Measurements from ENCODE around the gene IGFBP7.

Gene IGFBP7

DNA sequence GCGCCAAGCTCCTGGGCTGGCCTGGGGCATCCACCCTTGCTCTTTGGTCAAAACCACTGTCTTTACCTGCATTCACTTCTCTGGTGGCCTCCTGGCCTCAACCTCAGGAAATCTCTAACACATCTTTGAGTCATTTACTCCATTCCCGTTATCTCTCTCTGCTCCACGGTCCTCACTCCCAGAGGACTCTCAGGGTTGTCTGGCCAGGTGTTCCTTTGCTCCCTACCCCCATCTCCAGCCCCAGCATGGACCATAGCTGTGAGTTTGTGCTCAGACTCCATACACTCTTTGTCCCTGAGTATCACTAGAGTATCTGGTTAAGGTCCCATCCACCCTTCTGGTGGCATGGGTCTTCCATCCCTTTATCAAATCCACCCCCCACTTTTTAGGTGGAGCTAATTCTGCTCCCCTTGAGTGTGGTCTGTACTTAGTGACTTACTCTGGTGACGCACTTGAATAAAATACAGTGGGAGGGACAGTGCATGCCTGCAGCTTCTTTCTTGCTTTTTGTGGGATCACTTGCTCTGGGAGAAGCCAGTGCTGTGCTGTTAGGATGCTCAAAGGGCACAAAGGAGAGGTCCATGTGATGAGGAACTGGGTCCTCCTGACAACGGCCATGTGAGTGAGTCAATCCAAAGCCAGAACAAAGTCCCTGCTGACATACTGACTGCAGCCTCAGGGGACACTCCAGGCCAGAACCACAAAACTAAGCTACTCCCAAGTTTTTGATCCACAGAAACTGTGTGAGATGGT lies 44.3 kb downstream of the IGFBP7 start:
- H3K36me3 ChIP-seq (ENCODE audit: control insufficient read depth, low read length): no peaks in the 10 kb centered on the region
- H3K27me3 ChIP-seq (ENCODE audit: control insufficient read depth, low read length): peaks cover 18% of the 10 kb centered on the region
- no peak overlapping the region for H3K27ac ChIP-seq (ENCODE audit: low read depth, low read length)
- H3K4me2 ChIP-seq (ENCODE audit: low read length): no peak overlapping the region
- H4K20me1 ChIP-seq (ENCODE audit: control insufficient read depth, insufficient read depth, low read depth, low read length): no peaks in the 10 kb centered on the region
- no peak for TF ChIP-seq CTCF (IDR thresholded peaks at IDR 0.05; ENCODE audit: low read depth, low read length, poor library complexity, severe bottlenecking)
- TF ChIP-seq EZH2phosphoT487 (IDR thresholded peaks at IDR 0.05; ENCODE audit: borderline replicate concordance, low read length): no peak
- no peaks in the 10 kb centered on the region for H3K79me2 ChIP-seq (ENCODE audit: control insufficient read depth, low read length)
- no peaks in the 10 kb centered on the region for H3F3A ChIP-seq (ENCODE audit: control insufficient read depth, insufficient read depth)
- H3K9me3 ChIP-seq (ENCODE audit: control insufficient read depth, insufficient read depth, low read length): no peaks in the 10 kb centered on the region
- H3K4me1 ChIP-seq (ENCODE audit: control insufficient read depth, low read length): no peaks in the 10 kb centered on the region
- H3K9me2 ChIP-seq (replicated peaks; ENCODE audit: control insufficient read depth, low read length): no peaks in the 10 kb centered on the region
- no peak overlapping the region for H3K4me3 ChIP-seq (ENCODE audit: low read length)

DNA sequence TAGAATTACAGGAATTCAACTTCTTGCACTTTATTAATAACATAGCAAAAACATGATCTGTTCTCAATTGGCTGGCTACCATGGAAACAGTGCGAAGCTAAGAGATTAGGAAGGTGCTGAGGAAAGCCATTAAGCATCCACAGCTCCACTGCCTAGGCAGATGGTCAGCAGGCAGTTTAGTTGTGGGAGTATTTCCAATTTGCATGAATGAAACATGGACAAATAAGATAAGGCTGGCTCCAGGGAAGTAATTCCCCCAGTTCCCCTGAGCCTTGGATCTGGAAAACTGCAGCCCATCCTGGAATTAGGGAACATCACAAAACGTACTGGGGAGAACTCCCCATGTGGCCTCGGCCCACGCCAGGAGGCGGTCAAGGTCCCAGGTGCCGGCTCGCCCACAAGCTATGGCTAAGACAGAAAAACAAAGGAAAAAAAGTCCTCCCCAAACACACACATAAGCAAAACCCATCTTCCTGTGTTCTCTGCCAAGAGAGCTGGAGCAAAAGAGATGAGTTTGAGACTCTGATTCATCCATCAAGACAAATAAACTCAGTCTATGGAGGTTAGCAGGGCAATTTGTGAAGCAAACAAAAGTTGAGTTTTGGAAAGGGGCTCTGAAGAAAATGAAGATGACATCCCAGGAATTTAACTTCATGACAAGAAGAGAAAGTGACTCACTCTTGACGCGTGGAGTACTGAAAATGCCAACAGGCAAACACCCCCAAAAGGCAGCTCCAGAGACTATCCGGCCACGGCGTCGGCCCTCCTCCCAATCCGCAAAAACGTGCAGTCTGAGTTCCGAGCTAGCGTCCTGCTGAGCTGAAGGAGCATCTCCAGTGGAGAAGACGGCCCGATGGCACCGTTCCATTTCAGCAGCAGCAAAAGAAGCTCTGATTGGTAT lies 45.1 kb downstream of the IGFBP7 start:
- no peaks in the 10 kb centered on the region for H3F3A ChIP-seq (ENCODE audit: control insufficient read depth, insufficient read depth)
- no peak overlapping the region for H3K27ac ChIP-seq (ENCODE audit: low read depth, low read length)
- H3K4me2 ChIP-seq (ENCODE audit: low read length): no peak overlapping the region
- no peaks in the 10 kb centered on the region for H4K20me1 ChIP-seq (ENCODE audit: control insufficient read depth, insufficient read depth, low read depth, low read length)
- H3K4me1 ChIP-seq (ENCODE audit: control insufficient read depth, low read length): no peaks in the 10 kb centered on the region
- no peaks in the 10 kb centered on the region for H3K36me3 ChIP-seq (ENCODE audit: control insufficient read depth, low read length)
- H3K79me2 ChIP-seq (ENCODE audit: control insufficient read depth, low read length): no peaks in the 10 kb centered on the region
- TF ChIP-seq CTCF (IDR thresholded peaks at IDR 0.05; ENCODE audit: low read depth, low read length, poor library complexity, severe bottlenecking): no peak
- TF ChIP-seq EZH2phosphoT487 (IDR thresholded peaks at IDR 0.05; ENCODE audit: borderline replicate concordance, low read length): no peak
- no peaks in the 10 kb centered on the region for H3K9me3 ChIP-seq (ENCODE audit: control insufficient read depth, insufficient read depth, low read length)
- no peak overlapping the region for H3K4me3 ChIP-seq (ENCODE audit: low read length)
- no peaks in the 10 kb centered on the region for H3K9me2 ChIP-seq (replicated peaks; ENCODE audit: control insufficient read depth, low read length)
- peaks cover 13% of the 10 kb centered on the region for H3K27me3 ChIP-seq (ENCODE audit: control insufficient read depth, low read length)

DNA sequence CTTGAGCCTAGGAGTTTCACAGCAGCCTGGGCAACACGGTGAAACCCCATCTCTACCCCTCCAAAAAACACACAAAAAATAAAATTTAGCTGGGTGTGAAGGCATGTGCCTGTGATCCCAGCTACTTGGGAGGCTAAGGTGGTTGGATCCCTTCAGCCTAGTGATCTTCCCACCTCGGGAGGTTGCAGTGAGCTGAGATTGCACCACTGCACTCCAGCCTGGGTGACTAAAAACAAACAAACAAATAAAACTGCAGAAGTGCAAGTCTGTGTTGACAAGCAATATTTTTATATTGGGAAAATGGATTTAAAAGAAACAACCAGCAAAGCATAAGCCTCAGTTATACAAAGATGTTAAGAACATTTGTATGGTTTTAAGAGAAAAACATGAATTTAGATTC lies 46.1 kb downstream of the IGFBP7 start:
- no peak overlapping the region for H3K4me2 ChIP-seq (ENCODE audit: low read length)
- no peak overlapping the region for H3K27ac ChIP-seq (ENCODE audit: low read depth, low read length)
- no peaks in the 10 kb centered on the region for H3K36me3 ChIP-seq (ENCODE audit: control insufficient read depth, low read length)

More for the DNA sequence above, 46.1 kb downstream of the IGFBP7 start:
- H3K4me3 ChIP-seq (ENCODE audit: low read length): no peak overlapping the region
- no peaks in the 10 kb centered on the region for H3K9me3 ChIP-seq (ENCODE audit: control insufficient read depth, insufficient read depth, low read length)
- no peaks in the 10 kb centered on the region for H3F3A ChIP-seq (ENCODE audit: control insufficient read depth, insufficient read depth)
- H4K20me1 ChIP-seq (ENCODE audit: control insufficient read depth, insufficient read depth, low read depth, low read length): no peaks in the 10 kb centered on the region
- no peak for TF ChIP-seq CTCF (IDR thresholded peaks at IDR 0.05; ENCODE audit: low read depth, low read length, poor library complexity, severe bottlenecking)
- TF ChIP-seq EZH2phosphoT487 (IDR thresholded peaks at IDR 0.05; ENCODE audit: borderline replicate concordance, low read length): no peak
- H3K4me1 ChIP-seq (ENCODE audit: control insufficient read depth, low read length): no peaks in the 10 kb centered on the region
- H3K9me2 ChIP-seq (replicated peaks; ENCODE audit: control insufficient read depth, low read length): no peaks in the 10 kb centered on the region
- H3K27me3 ChIP-seq (ENCODE audit: control insufficient read depth, low read length): peaks cover 13% of the 10 kb centered on the region
- H3K79me2 ChIP-seq (ENCODE audit: control insufficient read depth, low read length): no peaks in the 10 kb centered on the region

Measured in DOHH2 (cell line).